B cell (primary cell): ENCODE measurements around the gene TSPAN15.

Experiments used
- EZH2 ChIP-seq: IDR thresholded peaks from 2 replicates; pipeline ENCODE4 v1.6.1; 2012; ENCODE audit warnings: borderline replicate concordance, low read depth, mild to moderate bottlenecking, moderate library complexity, low read length; ENCODE audit not compliant: insufficient read depth, poor library complexity, severe bottlenecking
- TF ChIP-seq, protein P1 (sequence below): fragments of 200-600 bp; IDR thresholded peaks from one replicate; pipeline ENCODE4 v1.8.0; 2022; ENCODE audit warnings: antibody characterized with exemption, mild to moderate bottlenecking

DNA sequence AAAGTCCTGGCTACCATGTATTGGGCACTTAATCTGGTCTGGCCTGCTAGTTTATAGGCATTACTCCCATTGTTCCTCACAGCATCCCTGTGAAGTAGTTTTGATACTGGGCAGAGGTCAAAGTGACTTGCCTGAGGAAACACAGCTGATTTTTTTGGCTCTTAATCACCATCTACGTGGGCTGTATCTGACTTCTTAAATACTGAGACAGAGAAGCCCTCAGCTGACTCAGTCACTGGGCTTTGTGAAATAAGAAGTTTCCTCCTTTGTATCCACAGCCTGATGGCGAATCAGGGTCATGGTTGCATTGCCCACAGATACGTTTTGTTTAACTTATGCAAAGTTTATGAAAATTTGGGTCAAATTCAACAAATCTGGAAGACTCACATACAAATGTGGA, 47.7 kb upstream of the TSPAN15 start:
- TF ChIP-seq, protein P1, sequence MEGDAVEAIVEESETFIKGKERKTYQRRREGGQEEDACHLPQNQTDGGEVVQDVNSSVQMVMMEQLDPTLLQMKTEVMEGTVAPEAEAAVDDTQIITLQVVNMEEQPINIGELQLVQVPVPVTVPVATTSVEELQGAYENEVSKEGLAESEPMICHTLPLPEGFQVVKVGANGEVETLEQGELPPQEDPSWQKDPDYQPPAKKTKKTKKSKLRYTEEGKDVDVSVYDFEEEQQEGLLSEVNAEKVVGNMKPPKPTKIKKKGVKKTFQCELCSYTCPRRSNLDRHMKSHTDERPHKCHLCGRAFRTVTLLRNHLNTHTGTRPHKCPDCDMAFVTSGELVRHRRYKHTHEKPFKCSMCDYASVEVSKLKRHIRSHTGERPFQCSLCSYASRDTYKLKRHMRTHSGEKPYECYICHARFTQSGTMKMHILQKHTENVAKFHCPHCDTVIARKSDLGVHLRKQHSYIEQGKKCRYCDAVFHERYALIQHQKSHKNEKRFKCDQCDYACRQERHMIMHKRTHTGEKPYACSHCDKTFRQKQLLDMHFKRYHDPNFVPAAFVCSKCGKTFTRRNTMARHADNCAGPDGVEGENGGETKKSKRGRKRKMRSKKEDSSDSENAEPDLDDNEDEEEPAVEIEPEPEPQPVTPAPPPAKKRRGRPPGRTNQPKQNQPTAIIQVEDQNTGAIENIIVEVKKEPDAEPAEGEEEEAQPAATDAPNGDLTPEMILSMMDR: no peak
- TF ChIP-seq EZH2: no peak
